ENCODE measurements around the gene POP7.
"Not testable (repeated sequence)": the region's sequence is repeated elsewhere in the genome, so short reads cannot be mapped to it uniquely, and the experiment has no call there.

Gene POP7

DNA sequence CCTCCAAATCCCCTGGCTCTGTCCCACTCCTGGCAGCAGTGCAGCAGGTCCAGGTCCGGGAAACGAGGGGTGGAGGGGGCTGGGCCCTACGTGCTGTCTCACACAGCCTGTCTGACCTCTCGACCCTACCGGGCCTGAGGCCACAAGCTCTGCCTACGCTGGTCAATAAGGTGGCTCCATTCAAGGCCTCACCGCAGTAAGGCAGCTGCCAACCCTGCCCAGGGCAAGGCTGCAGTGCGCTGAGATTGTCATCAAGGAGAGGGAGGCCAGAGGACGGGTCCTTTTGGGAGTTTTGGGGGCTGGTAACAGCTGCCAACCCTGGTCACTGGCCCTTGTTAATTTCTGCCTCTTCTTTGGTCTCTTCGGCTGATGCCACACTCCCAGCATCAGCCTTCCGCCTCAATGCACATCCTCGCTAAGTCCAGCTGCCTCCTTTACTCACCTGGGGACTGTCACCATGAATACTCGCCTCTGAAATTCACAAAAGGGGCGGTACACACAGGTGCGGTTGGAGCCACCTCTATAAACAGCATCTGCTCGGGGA, 17.9 kb downstream of the POP7 start:
- no peaks in the 10 kb centered on the region for H3K27me3 ChIP-seq (ENCODE audit: insufficient read depth, low read length, poor library complexity, severe bottlenecking)

DNA sequence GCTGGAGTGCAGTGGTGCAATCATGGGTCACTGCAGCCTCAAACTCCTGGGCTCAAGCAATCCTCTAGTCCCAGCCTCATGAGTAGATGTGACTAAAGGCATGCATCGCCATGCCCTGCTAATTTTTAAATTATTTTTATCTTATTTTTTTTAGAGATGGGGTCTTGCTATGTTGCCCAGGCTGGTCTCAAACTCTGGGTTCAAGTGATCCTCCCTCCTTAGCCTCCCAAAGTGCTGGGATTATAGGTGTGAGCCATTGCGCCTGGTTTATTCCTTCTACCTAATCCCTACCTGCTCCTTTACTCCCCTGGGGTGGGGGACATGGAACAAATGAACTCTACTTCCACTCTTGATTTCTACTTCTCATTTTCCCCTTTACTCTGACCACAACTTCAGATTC, 18.4 kb downstream of the POP7 start:
- not testable (repeated sequence) for H3K4me1 ChIP-seq (ENCODE audit: insufficient read depth, low read length, poor library complexity, severe bottlenecking); H3K9me2 ChIP-seq (replicated peaks; ENCODE audit: low read depth, low read length); H4K20me1 ChIP-seq (ENCODE audit: insufficient read depth, low read length, poor library complexity, severe bottlenecking); H3K79me2 ChIP-seq (ENCODE audit: insufficient read depth, low read length); H3K27me3 ChIP-seq (ENCODE audit: insufficient read depth, low read length, poor library complexity, severe bottlenecking); H3K4me3 ChIP-seq (ENCODE audit: low read length, poor library complexity, severe bottlenecking); H3K36me3 ChIP-seq (ENCODE audit: insufficient read depth, low read length); H3K9ac ChIP-seq (ENCODE audit: low read depth, low read length, poor library complexity, severe bottlenecking); H3F3A ChIP-seq (ENCODE audit: low read depth); H3K4me2 ChIP-seq (ENCODE audit: low read depth, low read length, poor library complexity, severe bottlenecking); H2AFZ ChIP-seq (ENCODE audit: low read length); H3K9me3 ChIP-seq (ENCODE audit: insufficient read depth, low read depth, low read length)

More for the DNA sequence above, 17.9 kb downstream of the POP7 start:
- no peak overlapping the region for H3K4me2 ChIP-seq (ENCODE audit: low read depth, low read length, poor library complexity, severe bottlenecking)
- no peak overlapping the region for H3K4me3 ChIP-seq (ENCODE audit: low read length, poor library complexity, severe bottlenecking)
- no peak overlapping the region for H3K9ac ChIP-seq (ENCODE audit: low read depth, low read length, poor library complexity, severe bottlenecking)
- no peaks in the 10 kb centered on the region for H4K20me1 ChIP-seq (ENCODE audit: insufficient read depth, low read length, poor library complexity, severe bottlenecking)
- H3F3A ChIP-seq (ENCODE audit: low read depth) = no peaks in the 10 kb centered on the region
- TF ChIP-seq CTCF (conservative IDR thresholded peaks at IDR 0.05; ENCODE audit: low read length) = no peak
- TF ChIP-seq EZH2phosphoT487 (IDR thresholded peaks at IDR 0.05; ENCODE audit: borderline replicate concordance) = no peak
- H3K9me3 ChIP-seq (ENCODE audit: insufficient read depth, low read depth, low read length) = no peaks in the 10 kb centered on the region
- H3K36me3 ChIP-seq (ENCODE audit: insufficient read depth, low read length) = no peaks in the 10 kb centered on the region
- no peaks in the 10 kb centered on the region for H3K9me2 ChIP-seq (replicated peaks; ENCODE audit: low read depth, low read length)
- no peak overlapping the region for H2AFZ ChIP-seq (ENCODE audit: low read length)
- no peaks in the 10 kb centered on the region for H3K79me2 ChIP-seq (ENCODE audit: insufficient read depth, low read length)
- H3K4me1 ChIP-seq (ENCODE audit: insufficient read depth, low read length, poor library complexity, severe bottlenecking) = no peaks in the 10 kb centered on the region

GRCh38 chr7:100726996-100727761, 21.3 kb downstream of the POP7 start:
- TF ChIP-seq CTCF (conservative IDR thresholded peaks at IDR 0.05; ENCODE audit: low read length) (no peak), EZH2phosphoT487 (IDR thresholded peaks at IDR 0.05; ENCODE audit: borderline replicate concordance) (no peak)
- no peaks in the 10 kb centered on the region for H3K9me3 ChIP-seq (ENCODE audit: insufficient read depth, low read depth, low read length)
- no peaks in the 10 kb centered on the region for H3F3A ChIP-seq (ENCODE audit: low read depth)
- H3K27me3 ChIP-seq (ENCODE audit: insufficient read depth, low read length, poor library complexity, severe bottlenecking) = no peaks in the 10 kb centered on the region
- H2AFZ ChIP-seq (ENCODE audit: low read length) = no peak overlapping the region; the same call in 1 of the 2 replicates
- H3K36me3 ChIP-seq (ENCODE audit: insufficient read depth, low read length) = no peaks in the 10 kb centered on the region
- no peaks in the 10 kb centered on the region for H3K79me2 ChIP-seq (ENCODE audit: insufficient read depth, low read length)
- no peak overlapping the region for H3K4me3 ChIP-seq (ENCODE audit: low read length, poor library complexity, severe bottlenecking)
- H4K20me1 ChIP-seq (ENCODE audit: insufficient read depth, low read length, poor library complexity, severe bottlenecking) = no peaks in the 10 kb centered on the region
- no peaks in the 10 kb centered on the region for H3K4me1 ChIP-seq (ENCODE audit: insufficient read depth, low read length, poor library complexity, severe bottlenecking)
- no peak overlapping the region for H3K9ac ChIP-seq (ENCODE audit: low read depth, low read length, poor library complexity, severe bottlenecking)
- no peaks in the 10 kb centered on the region for H3K9me2 ChIP-seq (replicated peaks; ENCODE audit: low read depth, low read length)
- no peak overlapping the region for H3K4me2 ChIP-seq (ENCODE audit: low read depth, low read length, poor library complexity, severe bottlenecking)

GRCh38 chr7:100728196-100728595, 22.3 kb downstream of the POP7 start:
- no peak overlapping the region for H3K4me3 ChIP-seq (ENCODE audit: low read length, poor library complexity, severe bottlenecking)
- no peak overlapping the region for H3K4me2 ChIP-seq (ENCODE audit: low read depth, low read length, poor library complexity, severe bottlenecking)
- no peaks in the 10 kb centered on the region for H3K27me3 ChIP-seq (ENCODE audit: insufficient read depth, low read length, poor library complexity, severe bottlenecking)
- no peaks in the 10 kb centered on the region for H3F3A ChIP-seq (ENCODE audit: low read depth)
- H3K9me3 ChIP-seq (ENCODE audit: insufficient read depth, low read depth, low read length) = no peaks in the 10 kb centered on the region
- H2AFZ ChIP-seq (ENCODE audit: low read length) = no peak overlapping the region
- no peaks in the 10 kb centered on the region for H3K79me2 ChIP-seq (ENCODE audit: insufficient read depth, low read length)
- H3K4me1 ChIP-seq (ENCODE audit: insufficient read depth, low read length, poor library complexity, severe bottlenecking) = no peaks in the 10 kb centered on the region
- no peaks in the 10 kb centered on the region for H3K9me2 ChIP-seq (replicated peaks; ENCODE audit: low read depth, low read length)
- H4K20me1 ChIP-seq (ENCODE audit: insufficient read depth, low read length, poor library complexity, severe bottlenecking) = no peaks in the 10 kb centered on the region
- H3K9ac ChIP-seq (ENCODE audit: low read depth, low read length, poor library complexity, severe bottlenecking) = no peak overlapping the region
- TF ChIP-seq CTCF (conservative IDR thresholded peaks at IDR 0.05; ENCODE audit: low read length) = no peak
- no peak for TF ChIP-seq EZH2phosphoT487 (IDR thresholded peaks at IDR 0.05; ENCODE audit: borderline replicate concordance)
- H3K36me3 ChIP-seq (ENCODE audit: insufficient read depth, low read length) = no peaks in the 10 kb centered on the region

Measured in Loucy (cell line).